ENCODE results near the gene KRAS.

DNA sequence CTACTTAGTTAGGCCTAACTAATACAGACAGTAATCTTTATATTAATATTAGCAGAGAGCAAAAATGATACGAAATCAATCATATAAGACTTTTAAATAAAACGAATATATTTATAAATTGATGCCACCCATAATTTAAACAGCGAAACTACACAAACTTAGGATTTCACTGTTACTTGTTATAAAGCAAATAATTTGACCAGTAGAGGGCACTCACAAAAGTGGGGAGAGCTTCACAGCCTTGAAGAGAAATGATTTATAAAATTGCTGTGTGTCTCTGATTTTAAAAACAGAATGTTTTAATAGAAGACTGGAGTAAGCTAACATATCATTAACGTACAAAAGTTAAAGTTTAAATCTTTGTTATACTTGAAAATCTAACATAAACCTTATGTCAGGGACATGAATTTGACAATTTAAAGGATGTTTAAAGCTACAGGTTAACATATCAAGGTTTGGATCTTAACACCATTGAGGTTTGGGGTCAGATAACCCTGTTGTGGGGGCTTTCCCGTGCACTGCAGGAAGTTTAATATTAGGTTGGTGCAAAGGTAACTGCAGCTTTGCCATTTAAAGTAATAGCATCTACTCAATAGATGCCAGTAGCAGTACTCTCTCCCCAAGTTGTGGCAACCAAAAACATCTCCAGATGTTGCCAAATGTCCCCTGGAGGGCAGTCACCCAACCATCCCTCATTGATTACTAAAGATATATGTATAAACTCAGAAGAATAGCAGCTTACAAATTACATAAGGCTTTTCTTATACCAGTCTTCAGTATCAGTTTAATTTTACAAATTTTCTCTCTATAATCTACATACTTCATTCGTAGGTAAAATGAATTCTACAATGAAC, 9.3 kb downstream of the KRAS start:
- TF ChIP-seq, protein P1, sequence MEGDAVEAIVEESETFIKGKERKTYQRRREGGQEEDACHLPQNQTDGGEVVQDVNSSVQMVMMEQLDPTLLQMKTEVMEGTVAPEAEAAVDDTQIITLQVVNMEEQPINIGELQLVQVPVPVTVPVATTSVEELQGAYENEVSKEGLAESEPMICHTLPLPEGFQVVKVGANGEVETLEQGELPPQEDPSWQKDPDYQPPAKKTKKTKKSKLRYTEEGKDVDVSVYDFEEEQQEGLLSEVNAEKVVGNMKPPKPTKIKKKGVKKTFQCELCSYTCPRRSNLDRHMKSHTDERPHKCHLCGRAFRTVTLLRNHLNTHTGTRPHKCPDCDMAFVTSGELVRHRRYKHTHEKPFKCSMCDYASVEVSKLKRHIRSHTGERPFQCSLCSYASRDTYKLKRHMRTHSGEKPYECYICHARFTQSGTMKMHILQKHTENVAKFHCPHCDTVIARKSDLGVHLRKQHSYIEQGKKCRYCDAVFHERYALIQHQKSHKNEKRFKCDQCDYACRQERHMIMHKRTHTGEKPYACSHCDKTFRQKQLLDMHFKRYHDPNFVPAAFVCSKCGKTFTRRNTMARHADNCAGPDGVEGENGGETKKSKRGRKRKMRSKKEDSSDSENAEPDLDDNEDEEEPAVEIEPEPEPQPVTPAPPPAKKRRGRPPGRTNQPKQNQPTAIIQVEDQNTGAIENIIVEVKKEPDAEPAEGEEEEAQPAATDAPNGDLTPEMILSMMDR (IDR thresholded peaks at IDR 0.05; ENCODE audit: insufficient read depth, low read length, poor library complexity, severe bottlenecking): peak; percentile 95
- no peak for TF ChIP-seq EZH2phosphoT487 (conservative IDR thresholded peaks at IDR 0.05; ENCODE audit: low read length)

All from SU-DHL-6 (cell line).